GM23248 (cell line): Measurements from ENCODE around the gene CBY1. TPM values are rescaled to one million over a fixed set of nuclear protein-coding genes. Genes with fewer than 3 reads are reported as not detected.

Source experiments
- DNase-seq: peaks from one replicate; pipeline ENCODE4 v3.0.0-alpha.2; 2015
- H2AFZ ChIP-seq: fragments of 200-600 bp; sonication (generic); 2 replicates; pipeline ENCODE4 v1.6.1; 2016; ENCODE audit warnings: antibody characterized with exemption
- H3F3A ChIP-seq: fragments of 200-600 bp; sonication (generic); 2 replicates; pipeline ENCODE4 v1.6.1; 2016; ENCODE audit warnings: mild to moderate bottlenecking, antibody characterized with exemption, mixed run types; ENCODE audit not compliant: insufficient read depth
- H3K27ac ChIP-seq: fragments of 200-600 bp; sonication (generic); 2 replicates; pipeline ENCODE4 v1.5.1; 2016; ENCODE audit warnings: mild to moderate bottlenecking
- H3K27me3 ChIP-seq: fragments of 200-600 bp; sonication (generic); replicated peaks from 2 replicates; pipeline ENCODE4 v1.6.1; 2016; ENCODE audit warnings: mild to moderate bottlenecking; ENCODE audit not compliant: insufficient read depth
- H3K36me3 ChIP-seq: fragments of 200-600 bp; sonication (generic); 2 replicates; pipeline ENCODE4 v1.6.1; 2016; ENCODE audit warnings: low read depth, mild to moderate bottlenecking
- H3K4me1 ChIP-seq: fragments of 200-600 bp; sonication (generic); 2 replicates; pipeline ENCODE4 v1.6.1; 2016; ENCODE audit warnings: mild to moderate bottlenecking; ENCODE audit not compliant: insufficient read depth
- H3K4me2 ChIP-seq: fragments of 200-600 bp; sonication (generic); one replicate; pipeline ENCODE4 v1.6.1; 2016; ENCODE audit warnings: mild to moderate bottlenecking; ENCODE audit not compliant: unreplicated experiment
- H3K4me3 ChIP-seq: fragments of 200-600 bp; sonication (generic); 2 replicates; pipeline ENCODE4 v1.5.1; 2016; ENCODE audit warnings: mild to moderate bottlenecking
- H3K79me2 ChIP-seq: fragments of 200-600 bp; sonication (generic); 2 replicates; pipeline ENCODE4 v1.6.1; 2016; ENCODE audit warnings: mild to moderate bottlenecking; ENCODE audit not compliant: insufficient read depth
- H3K9ac ChIP-seq: fragments of 200-600 bp; sonication (generic); 2 replicates; pipeline ENCODE4 v1.6.1; 2016; ENCODE audit warnings: mild to moderate bottlenecking
- H3K9me2 ChIP-seq: fragments of 200-600 bp; sonication (generic); 2 replicates; pipeline ENCODE4 v1.6.1; 2016; ENCODE audit warnings: mixed run types, mild to moderate bottlenecking, moderate library complexity; ENCODE audit not compliant: insufficient read depth
- H3K9me3 ChIP-seq: fragments of 200-600 bp; sonication (generic); one replicate; pipeline ENCODE4 v1.6.1; 2017; ENCODE audit warnings: low read depth
- H4K20me1 ChIP-seq: fragments of 200-600 bp; sonication (generic); 2 replicates; pipeline ENCODE4 v1.6.0; 2016; ENCODE audit not compliant: insufficient read depth
- EZH2 ChIP-seq: fragments of 200-600 bp; sonication (generic); IDR thresholded peaks from 2 replicates; pipeline ENCODE4 v1.6.1; 2018; ENCODE audit warnings: antibody characterized with exemption, mild to moderate bottlenecking; ENCODE audit not compliant: insufficient read depth, poor library complexity, severe bottlenecking
- EZH2phosphoT487 ChIP-seq: fragments of 200-600 bp; sonication (generic); IDR thresholded peaks from 2 replicates; pipeline ENCODE4 v1.6.1; 2018; ENCODE audit warnings: antibody characterized with exemption, moderate library complexity, mild to moderate bottlenecking, low read depth; ENCODE audit not compliant: insufficient read depth
- WGBS, 2 experiments: methylation state at CpG; one replicate each; pipeline ENCODE4 v1.1.6; 2015 to 2017; ENCODE audit warnings: low lambda C conversion rate in 2 of 2, low coverage in 1 of 2; ENCODE audit errors: missing lambda C conversion rate in 2 of 2; 5-methylcytosine and 5-hydroxymethylcytosine counted together
- in situ Hi-C: fragments of 300-500 bp; cut with MboI; formaldehyde crosslinking; loops from 2 replicates; pipeline ENCODE4 v1.15.0; 2020
- polyA plus RNA-seq: library from polyadenylated mRNA; unstranded; fragments of >200 nt; fragmentation: Nextera tagmentation; extraction: Ambion mirVana; gene quantifications from 2 replicates; pipeline ENCODE4 v1.2.1, GENCODE V29; 2016
- total RNA-seq: library from RNA; depleted of rRNA; stranded (reverse); fragments of >200 nt; shearing (Covaris generic); gene quantifications from 2 replicates; pipeline ENCODE4 v1.2.3, GENCODE V29; 2014

CBY1 gene
- total and polyA plus RNA-seq, 2 experiments from 2014 or later: 24.5 to 59.4 TPM

GRCh38 chr22:38694049-38694448 lies 37.6 kb downstream of the CBY1 start:
- no peak overlapping the region for H3K4me3 ChIP-seq
- 82 to 85% methylated on average over 2 of the region's 2 CpGs for WGBS, 2 experiments

GRCh38 chr22:38694940-38695339 lies 38.5 kb downstream of the CBY1 start:
- peak; percentile 36 for DNase-seq
- no peak overlapping the region for H3K9ac ChIP-seq
- no peaks in the 10 kb centered on the region for H3K9me3 ChIP-seq
- peaks cover 43% of the 10 kb centered on the region for H3F3A ChIP-seq
- H3K27me3 ChIP-seq: no peaks in the 10 kb centered on the region
- WGBS, 2 experiments: 67 to 70% methylated on average over 3 of the region's 3 CpGs
- H2AFZ ChIP-seq: no peak overlapping the region
- H3K36me3 ChIP-seq: peaks cover 19% of the 10 kb centered on the region; the same call in 1 of the 2 replicates
- H4K20me1 ChIP-seq: no peaks in the 10 kb centered on the region
- H3K9me2 ChIP-seq: no peaks in the 10 kb centered on the region
- in situ Hi-C loops: no loop called here
- no peak for TF ChIP-seq EZH2
- H3K27ac ChIP-seq: no peak overlapping the region
- H3K4me1 ChIP-seq: peaks cover 41% of the 10 kb centered on the region
- peaks cover 96% of the 10 kb centered on the region for H3K79me2 ChIP-seq
- no peak overlapping the region for H3K4me3 ChIP-seq
- peak overlapping the region; percentile 0 for H3K4me2 ChIP-seq

More at GRCh38 chr22:38694049-38694448, 37.6 kb downstream of the CBY1 start:
- H3K27me3 ChIP-seq: no peaks in the 10 kb centered on the region
- no peak overlapping the region for H3K4me2 ChIP-seq
- TF ChIP-seq EZH2 (no peak), EZH2phosphoT487 (no peak)
- peaks cover 36% of the 10 kb centered on the region for H3K4me1 ChIP-seq
- H3K9me3 ChIP-seq: no peaks in the 10 kb centered on the region
- in situ Hi-C loops: no loop called here
- H3K9ac ChIP-seq: no peak overlapping the region
- DNase-seq: peak; percentile 4
- peaks cover 20% of the 10 kb centered on the region; the same call in 1 of the 2 replicates for H3K36me3 ChIP-seq
- no peak overlapping the region for H3K27ac ChIP-seq
- peaks cover 36% of the 10 kb centered on the region for H3F3A ChIP-seq
- H3K9me2 ChIP-seq: no peaks in the 10 kb centered on the region
- no peak overlapping the region for H2AFZ ChIP-seq
- peaks cover 96% of the 10 kb centered on the region for H3K79me2 ChIP-seq
- H4K20me1 ChIP-seq: no peaks in the 10 kb centered on the region

- H3K27ac ChIP-seq: peak overlapping the region; percentile 97
- no peak overlapping the region for H2AFZ ChIP-seq
- in situ Hi-C loops: no loop called here
- H3K79me2 ChIP-seq: peaks cover 83% of the 10 kb centered on the region
- H3K4me1 ChIP-seq: peaks cover 41% of the 10 kb centered on the region
- H3K4me2 ChIP-seq: peak overlapping the region; percentile 63
- no peak for TF ChIP-seq EZH2
- TF ChIP-seq EZH2phosphoT487: no peak
- H3F3A ChIP-seq: peaks cover 41% of the 10 kb centered on the region
- peak overlapping the region; percentile 57 for H3K9ac ChIP-seq
- WGBS, 2 experiments: 25 to 38% methylated on average over 3 of the region's 3 CpGs
- peak overlapping the region; percentile 87 for H3K4me3 ChIP-seq
- peak; percentile 94 for DNase-seq
- peaks cover 10% of the 10 kb centered on the region; the same call in 1 of the 2 replicates for H3K36me3 ChIP-seq
- no peaks in the 10 kb centered on the region for H3K27me3 ChIP-seq
- H4K20me1 ChIP-seq: no peaks in the 10 kb centered on the region
- H3K9me3 ChIP-seq: no peaks in the 10 kb centered on the region
- no peaks in the 10 kb centered on the region for H3K9me2 ChIP-seq
Measured at GRCh38 chr22:38696606-38697424, 40.4 kb downstream of the CBY1 start.

GRCh38 chr22:38697425-38698089 lies 41.1 kb downstream of the CBY1 start:
- H4K20me1 ChIP-seq: no peaks in the 10 kb centered on the region
- H3K9ac ChIP-seq: peak overlapping the region; percentile 57
- H3K4me3 ChIP-seq: peak overlapping the region; percentile 87
- in situ Hi-C loops: no loop called here
- peaks cover 6% of the 10 kb centered on the region; the same call in 1 of the 2 replicates for H3K36me3 ChIP-seq
- no peaks in the 10 kb centered on the region for H3K9me3 ChIP-seq
- H3K79me2 ChIP-seq: peaks cover 75% of the 10 kb centered on the region
- H3F3A ChIP-seq: peaks cover 41% of the 10 kb centered on the region
- DNase-seq: peak; percentile 50
- H3K27ac ChIP-seq: peak overlapping the region; percentile 97
- peak overlapping the region; percentile 95 for H3K4me2 ChIP-seq
- H3K4me1 ChIP-seq: peaks cover 41% of the 10 kb centered on the region
- H3K27me3 ChIP-seq: no peaks in the 10 kb centered on the region
- no peak overlapping the region for H2AFZ ChIP-seq
- no peak for TF ChIP-seq EZH2phosphoT487
- TF ChIP-seq EZH2: no peak
- no peaks in the 10 kb centered on the region for H3K9me2 ChIP-seq
- 75 to 78% methylated on average over 8 of the region's 8 CpGs for WGBS, 2 experiments
